Endothelial cell (in vitro differentiated cells): Measurements from ENCODE around the gene SYT7. TPM values are rescaled to one million over a fixed set of nuclear protein-coding genes. Genes with fewer than 3 reads are reported as not detected.

Experiments used
- DNase-seq: peaks from one replicate; pipeline ENCODE4 v3.0.0; 2021; ENCODE audit warnings: low spot score
- H3K27ac Mint-ChIP-seq: one replicate; pipeline ENCODE4 v1.8.0; 2021; ENCODE audit warnings: mixed read lengths, inconsistent platforms; ENCODE audit not compliant: unreplicated experiment
- H3K27me3 Mint-ChIP-seq: one replicate; pipeline ENCODE4 v1.8.0; 2021; ENCODE audit warnings: mild to moderate bottlenecking, moderate library complexity, mixed read lengths, inconsistent platforms; ENCODE audit not compliant: unreplicated experiment
- H3K36me3 Mint-ChIP-seq: one replicate; pipeline ENCODE4 v1.8.0; 2021; ENCODE audit warnings: mild to moderate bottlenecking, low read depth, mixed read lengths, inconsistent platforms; ENCODE audit not compliant: unreplicated experiment
- H3K4me1 Mint-ChIP-seq: one replicate; pipeline ENCODE4 v1.8.0; 2021; ENCODE audit warnings: mild to moderate bottlenecking, mixed read lengths, inconsistent platforms; ENCODE audit not compliant: unreplicated experiment
- H3K4me3 Mint-ChIP-seq: one replicate; pipeline ENCODE4 v1.8.0; 2021; ENCODE audit warnings: mild to moderate bottlenecking, mixed read lengths, inconsistent platforms; ENCODE audit not compliant: unreplicated experiment
- H3K9me3 Mint-ChIP-seq: one replicate; pipeline ENCODE4 v1.8.0; 2021; ENCODE audit warnings: mixed read lengths, inconsistent platforms; ENCODE audit not compliant: unreplicated experiment
- total RNA-seq: library from RNA; stranded (reverse); fragmentation: NEBNext Ultra II Directional; extraction: Animal tissue kit (Norgen Biotek cat#: 25700); gene quantifications from one replicate; pipeline ENCODE4 v1.2.1, GENCODE V29; 2021; ENCODE audit not compliant: unreplicated experiment
- TF ChIP-seq, protein P1 (sequence below): fragments of 200-600 bp; sonication (generic); IDR thresholded peaks from one replicate; pipeline ENCODE4 v1.5.0; 2021; ENCODE audit warnings: antibody characterized with exemption; ENCODE audit not compliant: unreplicated experiment

The SYT7 gene
- total RNA-seq, 1 donor from 2014 or later = 9.7 TPM

GRCh38 chr11:61602775-61603569 lies 22.1 kb upstream of the SYT7 start:
- H3K27ac Mint-ChIP-seq = no peak overlapping the region
- no peak overlapping the region for H3K4me3 Mint-ChIP-seq
- H3K4me1 Mint-ChIP-seq = peaks cover 20% of the 10 kb centered on the region
- peaks cover 8% of the 10 kb centered on the region for H3K27me3 Mint-ChIP-seq
- no peaks in the 10 kb centered on the region for H3K36me3 Mint-ChIP-seq
- TF ChIP-seq, protein P1, sequence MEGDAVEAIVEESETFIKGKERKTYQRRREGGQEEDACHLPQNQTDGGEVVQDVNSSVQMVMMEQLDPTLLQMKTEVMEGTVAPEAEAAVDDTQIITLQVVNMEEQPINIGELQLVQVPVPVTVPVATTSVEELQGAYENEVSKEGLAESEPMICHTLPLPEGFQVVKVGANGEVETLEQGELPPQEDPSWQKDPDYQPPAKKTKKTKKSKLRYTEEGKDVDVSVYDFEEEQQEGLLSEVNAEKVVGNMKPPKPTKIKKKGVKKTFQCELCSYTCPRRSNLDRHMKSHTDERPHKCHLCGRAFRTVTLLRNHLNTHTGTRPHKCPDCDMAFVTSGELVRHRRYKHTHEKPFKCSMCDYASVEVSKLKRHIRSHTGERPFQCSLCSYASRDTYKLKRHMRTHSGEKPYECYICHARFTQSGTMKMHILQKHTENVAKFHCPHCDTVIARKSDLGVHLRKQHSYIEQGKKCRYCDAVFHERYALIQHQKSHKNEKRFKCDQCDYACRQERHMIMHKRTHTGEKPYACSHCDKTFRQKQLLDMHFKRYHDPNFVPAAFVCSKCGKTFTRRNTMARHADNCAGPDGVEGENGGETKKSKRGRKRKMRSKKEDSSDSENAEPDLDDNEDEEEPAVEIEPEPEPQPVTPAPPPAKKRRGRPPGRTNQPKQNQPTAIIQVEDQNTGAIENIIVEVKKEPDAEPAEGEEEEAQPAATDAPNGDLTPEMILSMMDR = no peak
- no peaks in the 10 kb centered on the region for H3K9me3 Mint-ChIP-seq
- DNase-seq = no peak

- Mint-ChIP-seq H3K9me3 (no peaks in the 10 kb centered on the region), H3K4me1 (peaks cover 20% of the 10 kb centered on the region), H3K4me3 (no peak overlapping the region), H3K27ac (no peak overlapping the region), H3K27me3 (peaks cover 9% of the 10 kb centered on the region), H3K36me3 (no peaks in the 10 kb centered on the region)
- DNase-seq = no peak
- TF ChIP-seq, protein P1 = no peak
Measured at GRCh38 chr11:61601512-61601911, 20.6 kb upstream of the SYT7 start.

GRCh38 chr11:61599968-61600710 lies 19.3 kb upstream of the SYT7 start:
- H3K9me3 Mint-ChIP-seq = no peaks in the 10 kb centered on the region
- TF ChIP-seq, protein P1 = no peak
- H3K36me3 Mint-ChIP-seq = no peaks in the 10 kb centered on the region
- H3K4me3 Mint-ChIP-seq = peak overlapping the region; percentile 25
- H3K4me1 Mint-ChIP-seq = peaks cover 29% of the 10 kb centered on the region
- peaks cover 8% of the 10 kb centered on the region for H3K27me3 Mint-ChIP-seq
- peak overlapping the region; percentile 30 for H3K27ac Mint-ChIP-seq
- DNase-seq = no peak

DNA sequence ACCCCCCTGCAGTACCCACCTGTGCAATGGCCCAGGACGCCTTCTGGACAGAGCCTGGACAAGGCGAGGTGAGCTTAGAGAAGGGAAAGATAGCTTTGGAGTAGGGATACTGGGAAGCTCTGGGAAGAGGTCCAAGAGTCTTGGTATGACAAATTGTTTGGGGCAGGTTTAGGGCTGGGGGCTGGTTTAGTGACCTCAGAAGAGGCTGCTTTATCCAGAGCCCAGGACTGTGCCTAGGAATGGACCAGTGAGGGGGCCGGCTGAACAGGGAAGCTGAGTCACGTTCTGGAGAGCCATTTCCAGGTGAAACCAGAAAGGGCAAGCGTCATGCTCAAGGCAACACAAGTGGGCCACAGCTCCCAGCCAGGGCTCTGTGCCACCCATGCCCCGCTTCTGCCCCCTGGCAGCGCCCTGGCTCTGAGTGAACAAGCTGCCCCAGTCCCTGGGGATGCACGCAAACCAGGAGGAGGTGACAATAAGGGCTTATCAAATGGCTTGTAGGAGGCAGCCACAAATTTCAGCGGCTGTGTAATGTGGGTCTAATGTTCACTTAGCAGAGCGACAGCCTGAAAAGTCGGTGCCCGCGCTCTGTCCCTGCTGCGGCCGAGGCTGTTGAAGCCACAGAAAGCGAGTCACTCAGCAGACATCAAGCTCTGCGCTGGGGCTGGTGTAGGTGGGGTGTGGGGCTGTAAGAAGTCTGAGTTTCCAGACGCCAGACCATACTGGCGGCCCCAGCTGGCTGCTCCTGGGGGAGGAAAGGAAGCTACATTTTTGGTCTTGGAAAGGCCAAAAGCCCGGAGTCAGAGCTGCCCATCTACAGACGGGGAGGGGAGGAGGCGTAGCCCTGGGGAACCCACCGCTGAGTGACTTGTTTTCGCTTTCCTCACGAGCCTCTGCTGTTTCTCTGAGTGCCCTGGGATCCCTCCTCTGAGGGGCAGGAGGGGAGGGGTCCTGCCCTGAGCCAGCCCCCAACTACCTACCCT lies 18.3 kb upstream of the SYT7 start:
- TF ChIP-seq, protein P1 = no peak
- H3K9me3 Mint-ChIP-seq = no peaks in the 10 kb centered on the region
- no peak for DNase-seq
- H3K4me1 Mint-ChIP-seq = peaks cover 38% of the 10 kb centered on the region
- H3K36me3 Mint-ChIP-seq = no peaks in the 10 kb centered on the region
- no peak overlapping the region for H3K4me3 Mint-ChIP-seq
- H3K27me3 Mint-ChIP-seq = peaks cover 8% of the 10 kb centered on the region
- peak overlapping the region; percentile 88 for H3K27ac Mint-ChIP-seq
